GM23248 (cell line): ENCODE data around the gene ATP5F1D. TPM values are rescaled to one million over a fixed set of nuclear protein-coding genes. Genes with fewer than 3 reads are reported as not detected.
"Not testable (repeated sequence)": the region's sequence is repeated elsewhere in the genome, so short reads cannot be mapped to it uniquely, and the experiment has no call there.

Experiments used
- DNase-seq: peaks from one replicate; pipeline ENCODE4 v3.0.0-alpha.2; 2015
- H2AFZ ChIP-seq: fragments of 200-600 bp; sonication (generic); 2 replicates; pipeline ENCODE4 v1.6.1; 2016; ENCODE audit warnings: antibody characterized with exemption
- H3F3A ChIP-seq: fragments of 200-600 bp; sonication (generic); 2 replicates; pipeline ENCODE4 v1.6.1; 2016; ENCODE audit warnings: mild to moderate bottlenecking, antibody characterized with exemption, mixed run types; ENCODE audit not compliant: insufficient read depth
- H3K27ac ChIP-seq: fragments of 200-600 bp; sonication (generic); 2 replicates; pipeline ENCODE4 v1.5.1; 2016; ENCODE audit warnings: mild to moderate bottlenecking
- H3K27me3 ChIP-seq: fragments of 200-600 bp; sonication (generic); replicated peaks from 2 replicates; pipeline ENCODE4 v1.6.1; 2016; ENCODE audit warnings: mild to moderate bottlenecking; ENCODE audit not compliant: insufficient read depth
- H3K36me3 ChIP-seq: fragments of 200-600 bp; sonication (generic); 2 replicates; pipeline ENCODE4 v1.6.1; 2016; ENCODE audit warnings: low read depth, mild to moderate bottlenecking
- H3K4me1 ChIP-seq: fragments of 200-600 bp; sonication (generic); 2 replicates; pipeline ENCODE4 v1.6.1; 2016; ENCODE audit warnings: mild to moderate bottlenecking; ENCODE audit not compliant: insufficient read depth
- H3K4me2 ChIP-seq: fragments of 200-600 bp; sonication (generic); one replicate; pipeline ENCODE4 v1.6.1; 2016; ENCODE audit warnings: mild to moderate bottlenecking; ENCODE audit not compliant: unreplicated experiment
- H3K4me3 ChIP-seq: fragments of 200-600 bp; sonication (generic); 2 replicates; pipeline ENCODE4 v1.5.1; 2016; ENCODE audit warnings: mild to moderate bottlenecking
- H3K79me2 ChIP-seq: fragments of 200-600 bp; sonication (generic); 2 replicates; pipeline ENCODE4 v1.6.1; 2016; ENCODE audit warnings: mild to moderate bottlenecking; ENCODE audit not compliant: insufficient read depth
- H3K9ac ChIP-seq: fragments of 200-600 bp; sonication (generic); 2 replicates; pipeline ENCODE4 v1.6.1; 2016; ENCODE audit warnings: mild to moderate bottlenecking
- H3K9me2 ChIP-seq: fragments of 200-600 bp; sonication (generic); 2 replicates; pipeline ENCODE4 v1.6.1; 2016; ENCODE audit warnings: mixed run types, mild to moderate bottlenecking, moderate library complexity; ENCODE audit not compliant: insufficient read depth
- H3K9me3 ChIP-seq: fragments of 200-600 bp; sonication (generic); one replicate; pipeline ENCODE4 v1.6.1; 2017; ENCODE audit warnings: low read depth
- H4K20me1 ChIP-seq: fragments of 200-600 bp; sonication (generic); 2 replicates; pipeline ENCODE4 v1.6.0; 2016; ENCODE audit not compliant: insufficient read depth
- EZH2 ChIP-seq: fragments of 200-600 bp; sonication (generic); IDR thresholded peaks from 2 replicates; pipeline ENCODE4 v1.6.1; 2018; ENCODE audit warnings: antibody characterized with exemption, mild to moderate bottlenecking; ENCODE audit not compliant: insufficient read depth, poor library complexity, severe bottlenecking
- EZH2phosphoT487 ChIP-seq: fragments of 200-600 bp; sonication (generic); IDR thresholded peaks from 2 replicates; pipeline ENCODE4 v1.6.1; 2018; ENCODE audit warnings: antibody characterized with exemption, moderate library complexity, mild to moderate bottlenecking, low read depth; ENCODE audit not compliant: insufficient read depth
- WGBS, 2 experiments: methylation state at CpG; one replicate each; pipeline ENCODE4 v1.1.6; 2015 to 2017; ENCODE audit warnings: low lambda C conversion rate in 2 of 2, low coverage in 1 of 2; ENCODE audit errors: missing lambda C conversion rate in 2 of 2; 5-methylcytosine and 5-hydroxymethylcytosine counted together
- in situ Hi-C: fragments of 300-500 bp; cut with MboI; formaldehyde crosslinking; loops from 2 replicates; pipeline ENCODE4 v1.15.0; 2020
- polyA plus RNA-seq: library from polyadenylated mRNA; unstranded; fragments of >200 nt; fragmentation: Nextera tagmentation; extraction: Ambion mirVana; gene quantifications from 2 replicates; pipeline ENCODE4 v1.2.1, GENCODE V29; 2016
- total RNA-seq: library from RNA; depleted of rRNA; stranded (reverse); fragments of >200 nt; shearing (Covaris generic); gene quantifications from 2 replicates; pipeline ENCODE4 v1.2.3, GENCODE V29; 2014

The ATP5F1D gene
- total and polyA plus RNA-seq, 2 experiments from 2014 or later = 38.9 to 287 TPM

DNA sequence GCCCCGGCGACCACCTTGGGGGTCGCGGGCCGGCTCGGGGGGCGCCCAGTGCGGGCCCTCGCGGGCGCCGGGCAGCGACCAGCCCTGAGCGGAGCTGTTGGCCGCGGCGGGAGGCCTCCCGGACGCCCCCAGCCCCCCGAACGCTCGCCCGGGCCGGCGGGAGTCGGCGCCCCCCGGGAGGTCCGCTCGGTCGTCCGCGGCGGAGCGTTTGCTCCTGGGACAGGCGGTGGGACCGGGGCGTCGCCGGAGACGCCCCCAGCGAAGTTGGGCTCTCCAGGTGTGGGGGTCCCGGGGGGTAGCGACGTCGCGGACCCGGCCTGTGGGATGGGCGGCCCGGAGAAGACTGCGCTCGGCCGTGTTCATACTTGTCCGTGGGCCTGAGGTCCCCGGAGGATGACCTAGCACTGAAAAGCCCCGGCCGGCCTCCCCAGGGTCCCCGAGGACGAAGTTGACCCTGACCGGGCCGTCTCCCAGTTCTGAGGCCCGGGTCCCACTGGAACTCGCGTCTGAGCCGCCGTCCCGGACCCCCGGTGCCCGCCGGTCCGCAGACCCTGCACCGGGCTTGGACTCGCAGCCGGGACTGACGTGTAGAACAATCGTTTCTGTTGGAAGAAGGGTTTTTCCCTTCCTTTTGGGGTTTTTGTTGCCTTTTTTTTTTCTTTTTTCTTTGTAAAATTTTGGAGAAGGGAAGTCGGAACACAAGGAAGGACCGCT is 35.2 kb upstream of the ATP5F1D start:
- in situ Hi-C loops = no loop called here
- whole genome bisulfite sequencing, 2 experiments = 1 to 3% methylated on average over 29 to 54 of the region's 78 CpGs
- H3K27ac ChIP-seq = peak overlapping the region; percentile 64

GRCh38 chr19:1206864-1207450 is 34.6 kb upstream of the ATP5F1D start:
- Histone ChIP-seq H3K4me3 (peak overlapping the region; percentile 88), H3K9me2 (no peaks in the 10 kb centered on the region), H3K4me2 (peak overlapping the region; percentile 79), H3K27ac (peak overlapping the region; percentile 64), H3K9ac (peak overlapping the region; percentile 83), H2AFZ (no peak overlapping the region), H3F3A (peaks cover 20% of the 10 kb centered on the region), H3K9me3 (no peaks in the 10 kb centered on the region), H3K4me1 (peaks cover 11% of the 10 kb centered on the region), H3K79me2 (peaks cover 59% of the 10 kb centered on the region), H4K20me1 (no peaks in the 10 kb centered on the region), H3K27me3 (no peaks in the 10 kb centered on the region), H3K36me3 (no peaks in the 10 kb centered on the region)
- in situ Hi-C loops = no loop called here
- WGBS, 2 experiments = 4% methylated on average over 37 to 38 of the region's 38 CpGs
- DNase-seq = no peak
- TF ChIP-seq EZH2phosphoT487 (no peak), EZH2 (no peak)

More for the DNA sequence above, 35.2 kb upstream of the ATP5F1D start:
- peak overlapping the region; percentile 88 for H3K4me3 ChIP-seq
- peaks cover 20% of the 10 kb centered on the region for H3F3A ChIP-seq
- H3K9ac ChIP-seq = peak overlapping the region; percentile 83
- peaks cover 11% of the 10 kb centered on the region for H3K4me1 ChIP-seq
- TF ChIP-seq EZH2phosphoT487 (no peak), EZH2 (no peak)
- no peaks in the 10 kb centered on the region for H4K20me1 ChIP-seq
- no peaks in the 10 kb centered on the region for H3K9me3 ChIP-seq
- peak; percentile 41 for DNase-seq
- peak overlapping the region; percentile 79 for H3K4me2 ChIP-seq
- H3K27me3 ChIP-seq = no peaks in the 10 kb centered on the region
- H2AFZ ChIP-seq = no peak overlapping the region
- H3K9me2 ChIP-seq = no peaks in the 10 kb centered on the region
- H3K36me3 ChIP-seq = no peaks in the 10 kb centered on the region
- H3K79me2 ChIP-seq = peaks cover 52% of the 10 kb centered on the region

- H3K36me3 ChIP-seq, H4K20me1 ChIP-seq, H3K27me3 ChIP-seq, H3K9me3 ChIP-seq, H3K9me2 ChIP-seq, H2AFZ ChIP-seq, in situ Hi-C loops: not testable (repeated sequence)
- peak; percentile 75 for DNase-seq
- peaks cover 17% of the 10 kb centered on the region for H3K4me1 ChIP-seq
- H3K4me3 ChIP-seq = peak overlapping the region; percentile 9; the same call in 1 of the 2 replicates
- H3K9ac ChIP-seq = peak overlapping the region; percentile 47
- peak overlapping the region; percentile 53 for H3K4me2 ChIP-seq
- 0 out of 2 replicates have a peak overlapping the region, but pooled peaks have one; percentile 15 for H3K27ac ChIP-seq
- 68 to 74% methylated on average over 10 of the region's 10 CpGs for WGBS, 2 experiments
- peaks cover 77% of the 10 kb centered on the region for H3K79me2 ChIP-seq
- peaks cover 15% of the 10 kb centered on the region for H3F3A ChIP-seq
Measured at GRCh38 chr19:1208830-1209229, 32.7 kb upstream of the ATP5F1D start.

- TF ChIP-seq EZH2phosphoT487 (no peak), EZH2 (no peak)
- H3K79me2 ChIP-seq = peaks cover 91% of the 10 kb centered on the region
- H3K27me3 ChIP-seq = no peaks in the 10 kb centered on the region
- no peak for DNase-seq
- 92 to 96% methylated on average over 13 of the region's 13 CpGs for WGBS, 2 experiments
- no peaks in the 10 kb centered on the region for H3K9me3 ChIP-seq
- no peak overlapping the region for H3K4me2 ChIP-seq
- in situ Hi-C loops = no loop called here
- H4K20me1 ChIP-seq = no peaks in the 10 kb centered on the region
- H3K27ac ChIP-seq = no peak overlapping the region
- no peaks in the 10 kb centered on the region for H3K9me2 ChIP-seq
- H3K9ac ChIP-seq = no peak overlapping the region
- no peak overlapping the region for H3K4me3 ChIP-seq
- H2AFZ ChIP-seq = no peak overlapping the region
- peaks cover 6% of the 10 kb centered on the region; the same call in 1 of the 2 replicates for H3F3A ChIP-seq
- no peaks in the 10 kb centered on the region; the same call in 1 of the 2 replicates for H3K36me3 ChIP-seq
- H3K4me1 ChIP-seq = peaks cover 29% of the 10 kb centered on the region
Measured at GRCh38 chr19:1210227-1210538, 31.4 kb upstream of the ATP5F1D start.
